GM12878 (cell line): ENCODE results near the gene MAD1L1. TPM values are rescaled to one million over a fixed set of nuclear protein-coding genes. Genes with fewer than 3 reads are reported as not detected.

Experiments
- ATAC-seq: fragments of 200-7000 bp; cut with Tn5 transposase; 3 replicates; pipeline ENCODE4 v1.9.1; 2020; ENCODE audit warnings: mild to moderate bottlenecking, moderate library complexity
- BruUV-seq: library from RNA; stranded (reverse); fragments of 400-500 nt; replicated peaks from 2 replicates; lab custom pipeline; 2021; lab: Mats Ljungman, UMichigan
- CTCF ChIA-PET: fragments of 300-600 bp; sonication (Branson Sonifier 250); formaldehyde crosslinking; extraction: SDS; loops from one replicate; lab custom pipeline; 2021; ENCODE audit warnings: inconsistent platforms; lab: Yijun Ruan, JAX
- POLR2A ChIA-PET: fragments of 350-600 bp; formaldehyde crosslinking; extraction: SDS; loops from one replicate; lab custom pipeline; 2021; ENCODE audit warnings: inconsistent platforms; lab: Charles Lee
- RAD21 ChIA-PET: fragments of 300-600 bp; sonication (Branson Sonifier 250); formaldehyde crosslinking; loops from one replicate; lab custom pipeline; 2023; ENCODE audit warnings: antibody characterized with exemption; ENCODE audit not compliant: unreplicated experiment; lab: Charles Lee
- SMC1A ChIA-PET: fragments of 300-600 bp; sonication (Branson Sonifier 250); formaldehyde crosslinking; loops from one replicate; lab custom pipeline; 2023; ENCODE audit not compliant: unreplicated experiment, uncharacterized antibody; lab: Charles Lee
- DNase-seq: peaks from one replicate; pipeline ENCODE4 v3.0.0-alpha.2; 2011; ENCODE audit warnings: low read depth, low spot score
- FAIRE-seq: peaks from 3 replicates; lab custom pipeline; 2011; peaks lifted over from hg19 to GRCh38; lab: Jason Lieb, UNC
- H2AFZ ChIP-seq: 2 replicates; pipeline ENCODE4 v1.6.0; 2011; ENCODE audit warnings: low read depth, low read length, control low read depth; ENCODE audit not compliant: control insufficient read depth
- H3K27ac ChIP-seq: 2 replicates; pipeline ENCODE4 v1.5.1; 2011; ENCODE audit warnings: control low read depth; ENCODE audit not compliant: control insufficient read depth, insufficient read depth
- H3K27me3 ChIP-seq, 2 experiments: replicated peaks in 1 of 2; 2 replicates each; pipeline versions ENCODE4 v1.6.0 to v1.6.1; 2011; ENCODE audit warnings: low read length in 1 of 2; ENCODE audit not compliant: control insufficient read depth in 2 of 2, insufficient read depth in 2 of 2
- H3K36me3 ChIP-seq, 2 experiments: 2 replicates each; pipeline ENCODE4 v1.5.1; 2011; ENCODE audit warnings: low read length in 1 of 2; ENCODE audit not compliant: control insufficient read depth in 2 of 2, insufficient read depth in 2 of 2
- H3K4me1 ChIP-seq: 2 replicates; pipeline ENCODE4 v1.6.1; 2011; ENCODE audit warnings: mild to moderate bottlenecking, low read length, moderate library complexity, mixed read lengths; ENCODE audit not compliant: control insufficient read depth, insufficient read depth
- H3K4me2 ChIP-seq: 2 replicates; pipeline ENCODE4 v1.6.0; 2011; ENCODE audit warnings: control low read depth; ENCODE audit not compliant: control insufficient read depth, insufficient read depth
- H3K4me3 ChIP-seq: fragments of 200-600 bp; sonication (generic); 2 replicates; pipeline ENCODE4 v1.5.1; 2016
- H3K79me2 ChIP-seq: 2 replicates; pipeline ENCODE4 v1.6.0; 2011; ENCODE audit warnings: low read length; ENCODE audit not compliant: control insufficient read depth, insufficient read depth
- H3K9ac ChIP-seq: 2 replicates; pipeline ENCODE4 v1.8.0; 2011; ENCODE audit warnings: low read length, control low read depth, mixed read lengths; ENCODE audit not compliant: control insufficient read depth, insufficient read depth
- H3K9me3 ChIP-seq: replicated peaks from 3 replicates; pipeline ENCODE4 v1.5.1; 2011; ENCODE audit warnings: mild to moderate bottlenecking, low read length; ENCODE audit not compliant: control insufficient read depth, insufficient read depth
- H4K20me1 ChIP-seq: 2 replicates; pipeline ENCODE4 v1.6.0; 2011; ENCODE audit not compliant: control insufficient read depth, insufficient read depth
- CBX3 ChIP-seq: fragments of 200-600 bp; sonication (generic); IDR thresholded peaks from 2 replicates; pipeline ENCODE4 v1.6.1; 2016; ENCODE audit warnings: low read depth, borderline replicate concordance
- CEBPB ChIP-seq, 2 experiments: fragments of 150-350 bp in 1 of 2; IDR thresholded peaks; 2 replicates each; pipeline ENCODE4 v1.6.1; 2012 to 2014; ENCODE audit warnings: low read depth in 2 of 2, low read length in 2 of 2, borderline replicate concordance in 1 of 2, inconsistent platforms in 1 of 2
- DPF2 ChIP-seq: fragments of 450-650 bp; IDR thresholded peaks from 2 replicates; pipeline ENCODE4 v1.6.1; 2017; ENCODE audit warnings: mild to moderate bottlenecking
- EP300 ChIP-seq, 2 experiments: fragments of 150-350 bp in 1 of 2; IDR thresholded peaks; 2 replicates each; pipeline ENCODE4 v1.6.1; 2011 to 2012; ENCODE audit warnings: low read depth in 2 of 2, low read length in 2 of 2, borderline replicate concordance in 1 of 2, improper control_type of control experiment in 1 of 2, inconsistent platforms in 1 of 2; ENCODE audit not compliant: control insufficient read depth in 1 of 2
- HDAC2 ChIP-seq: fragments of 200-600 bp; sonication (generic); IDR thresholded peaks from 2 replicates; pipeline ENCODE4 v1.6.1; 2017
- IKZF2 ChIP-seq, 2 experiments: fragments of 450-650 bp; IDR thresholded peaks; 2 replicates each; pipeline ENCODE4 v1.6.1; 2017; ENCODE audit warnings: mild to moderate bottlenecking in 2 of 2, moderate library complexity in 2 of 2
- NFIC ChIP-seq: IDR thresholded peaks from 2 replicates; pipeline ENCODE4 v1.6.1; 2012; ENCODE audit warnings: low read depth, mild to moderate bottlenecking, inconsistent platforms, low read length, moderate library complexity
- RCOR1 ChIP-seq: conservative IDR thresholded peaks from 2 replicates; pipeline ENCODE4 v1.6.1; 2012; ENCODE audit warnings: low read depth, low read length, improper control_type of control experiment
- SPI1 ChIP-seq: IDR thresholded peaks from 2 replicates; pipeline ENCODE4 v1.6.1; 2011; ENCODE audit warnings: low read depth, mild to moderate bottlenecking, low read length, moderate library complexity, borderline replicate concordance; ENCODE audit not compliant: insufficient read depth
- SREBF1 ChIP-seq: IDR thresholded peaks from 2 replicates; pipeline ENCODE4 v1.6.1; 2012; ENCODE audit warnings: mild to moderate bottlenecking, low read length
- SREBF2 ChIP-seq: IDR thresholded peaks from 2 replicates; pipeline ENCODE4 v1.6.1; 2012; ENCODE audit warnings: mild to moderate bottlenecking, low read length
- TBL1XR1 ChIP-seq: IDR thresholded peaks from 2 replicates; pipeline ENCODE4 v1.6.1; 2012; ENCODE audit warnings: low read depth, low read length, improper control_type of control experiment
- WGBS: methylation state at CpG from one replicate; pipeline ENCODE4 v1.1.6; 2016; ENCODE audit warnings: low lambda C conversion rate; ENCODE audit not compliant: insufficient replicate concordance, insufficient coverage; ENCODE audit errors: missing lambda C conversion rate; 5-methylcytosine and 5-hydroxymethylcytosine counted together
- in situ Hi-C: fragments of 300-500 bp; cut with MboI; formaldehyde crosslinking; loops from 9 replicates; pipeline ENCODE4 v1.14.3; 2018; ENCODE audit warnings: mixed read lengths
- intact Hi-C: fragments of 100-400 bp; cut with micrococcal nuclease; formaldehyde crosslinking; loops from one replicate; pipeline ENCODE4 v1.14.2; 2022; ENCODE audit not compliant: unreplicated experiment
- polyA plus RNA-seq, 11 experiments: library from polyadenylated mRNA; depleted of rRNA in 4 of 11; unstranded in 6 of 11; stranded (reverse) in 5 of 11; fragments of >200 nt; fragmentation: Nextera tagmentation in 4 of 11; fragmentation: Illumina TruSeq in 1 of 11; extraction: Ambion mirVana in 4 of 11; extraction: Trizol in 1 of 11; gene quantifications; 1 replicate in 1 of 11; 2 replicates in 10 of 11; pipeline versions ENCODE4 v1.2.1 to v1.2.3, GENCODE V29; 2011 to 2016; ENCODE audit warnings: inconsistent platforms in 2 of 11, missing spikeins in 2 of 11, low read depth in 1 of 11
- total RNA-seq, 4 experiments: library from RNA; depleted of rRNA in 3 of 4; stranded (reverse); fragments of >200 nt in 3 of 4; fragmentation: Illumina TruSeq in 1 of 4; extraction: Trizol in 1 of 4; gene quantifications; 2 replicates each; pipeline versions ENCODE4 v1.2.1 to v1.2.3, GENCODE V29; 2013 to 2021
- TF ChIP-seq, protein P1 (sequence below): fragments of 450-650 bp; IDR thresholded peaks from 2 replicates; pipeline ENCODE4 v1.6.1; 2017; ENCODE audit warnings: mild to moderate bottlenecking, moderate library complexity
- TF ChIP-seq, protein P2 (sequence below): IDR thresholded peaks from 2 replicates; pipeline ENCODE4 v1.6.1; 2012; ENCODE audit warnings: low read depth, low read length, improper control_type of control experiment
- TF ChIP-seq, protein P3 (sequence below): IDR thresholded peaks from 2 replicates; pipeline ENCODE4 v1.6.1; 2012; ENCODE audit warnings: low read depth, low read length, improper control_type of control experiment
- TF ChIP-seq, protein P4 (sequence below): IDR thresholded peaks from 2 replicates; pipeline ENCODE4 v1.6.1; 2011; ENCODE audit warnings: mild to moderate bottlenecking, low read depth, low read length, moderate library complexity; ENCODE audit not compliant: insufficient replicate concordance
- TF ChIP-seq, protein P5 (sequence below): IDR thresholded peaks from 2 replicates; pipeline ENCODE4 v1.6.1; 2011; ENCODE audit warnings: borderline replicate concordance, low read depth, mild to moderate bottlenecking, moderate library complexity, mixed read lengths, low read length; ENCODE audit not compliant: insufficient read depth; ENCODE audit errors: extremely low read length

The MAD1L1 gene
- total and polyA plus RNA-seq, 10 of the 15 experiments (the other 5 are each of a cell fraction or from before 2014, with no cell fraction given): 2.2 to 76.8 (median 38.3) TPM

DNA sequence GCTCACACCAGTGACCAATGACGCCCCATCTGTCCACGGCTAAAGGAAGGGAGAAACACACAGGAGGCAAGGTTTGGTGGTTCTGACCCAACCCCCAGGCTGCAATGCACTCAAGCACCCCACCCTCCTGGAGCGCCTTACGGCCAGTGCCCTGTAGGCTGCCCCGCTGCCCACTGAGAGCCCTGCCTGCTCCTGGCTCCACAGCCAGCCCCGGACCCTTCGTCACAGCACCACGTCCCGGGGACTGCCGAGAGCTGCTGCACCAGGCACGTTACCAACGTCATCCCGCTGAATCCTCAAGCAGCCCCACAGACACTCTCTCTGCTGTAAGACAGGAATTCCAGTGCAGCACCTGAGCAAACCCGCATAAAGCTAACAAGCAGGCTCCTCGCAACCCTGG lies 87.8 kb downstream of the MAD1L1 start:
- intact Hi-C loops: no loop called here
- no TSS peak for BruUV-seq
- in situ Hi-C loops: no loop called here
- Histone ChIP-seq H3K27ac (no peak overlapping the region), H3K79me2 (no peaks in the 10 kb centered on the region), H3K27me3 (no peaks in the 10 kb centered on the region), H4K20me1 (no peaks in the 10 kb centered on the region), H3K9ac (no peak overlapping the region), H2AFZ (no peak overlapping the region), H3K4me3 (no peak overlapping the region), H3K4me1 (no peaks in the 10 kb centered on the region), H3K36me3 (peaks cover 9 to 31% of the 10 kb centered on the region in 2 experiments; a peak in 3 of 4 replicates), H3K4me2 (no peak overlapping the region), H3K9me3 (no peaks in the 10 kb centered on the region)
- FAIRE-seq (no peak), DNase-seq (no peak), ATAC-seq (no peak)
- ChIA-PET SMC1A (interaction anchor here (0.5 to 0.8 kb wide), 2 partner anchors 12 to 924 kb away, joined by 3 to 4 read pairs; no protein-coding TSS in a partner anchor), POLR2A (no interaction called here), CTCF (no interaction called here), RAD21 (no interaction called here)
- WGBS: 98% methylated on average over 15 of the region's 15 CpGs
- TF ChIP-seq TBL1XR1 (no peak), CEBPB (IDR thresholded peaks at IDR 0.05; ENCODE audit: borderline replicate concordance in 1 of 2, low read depth in 2 of 2, low read length in 2 of 2) (no peak), SPI1 (no peak), SREBF1 (no peak), EP300 (IDR thresholded peaks at IDR 0.05; ENCODE audit: borderline replicate concordance in 1 of 2, control insufficient read depth in 1 of 2, low read depth in 2 of 2, low read length in 2 of 2) (no peak), NFIC (no peak), IKZF2 (IDR thresholded peaks at IDR 0.05) (no peak), CBX3 (no peak), DPF2 (no peak), SREBF2 (no peak), RCOR1 (no peak), HDAC2 (no peak)
- TF ChIP-seq, protein P1, sequence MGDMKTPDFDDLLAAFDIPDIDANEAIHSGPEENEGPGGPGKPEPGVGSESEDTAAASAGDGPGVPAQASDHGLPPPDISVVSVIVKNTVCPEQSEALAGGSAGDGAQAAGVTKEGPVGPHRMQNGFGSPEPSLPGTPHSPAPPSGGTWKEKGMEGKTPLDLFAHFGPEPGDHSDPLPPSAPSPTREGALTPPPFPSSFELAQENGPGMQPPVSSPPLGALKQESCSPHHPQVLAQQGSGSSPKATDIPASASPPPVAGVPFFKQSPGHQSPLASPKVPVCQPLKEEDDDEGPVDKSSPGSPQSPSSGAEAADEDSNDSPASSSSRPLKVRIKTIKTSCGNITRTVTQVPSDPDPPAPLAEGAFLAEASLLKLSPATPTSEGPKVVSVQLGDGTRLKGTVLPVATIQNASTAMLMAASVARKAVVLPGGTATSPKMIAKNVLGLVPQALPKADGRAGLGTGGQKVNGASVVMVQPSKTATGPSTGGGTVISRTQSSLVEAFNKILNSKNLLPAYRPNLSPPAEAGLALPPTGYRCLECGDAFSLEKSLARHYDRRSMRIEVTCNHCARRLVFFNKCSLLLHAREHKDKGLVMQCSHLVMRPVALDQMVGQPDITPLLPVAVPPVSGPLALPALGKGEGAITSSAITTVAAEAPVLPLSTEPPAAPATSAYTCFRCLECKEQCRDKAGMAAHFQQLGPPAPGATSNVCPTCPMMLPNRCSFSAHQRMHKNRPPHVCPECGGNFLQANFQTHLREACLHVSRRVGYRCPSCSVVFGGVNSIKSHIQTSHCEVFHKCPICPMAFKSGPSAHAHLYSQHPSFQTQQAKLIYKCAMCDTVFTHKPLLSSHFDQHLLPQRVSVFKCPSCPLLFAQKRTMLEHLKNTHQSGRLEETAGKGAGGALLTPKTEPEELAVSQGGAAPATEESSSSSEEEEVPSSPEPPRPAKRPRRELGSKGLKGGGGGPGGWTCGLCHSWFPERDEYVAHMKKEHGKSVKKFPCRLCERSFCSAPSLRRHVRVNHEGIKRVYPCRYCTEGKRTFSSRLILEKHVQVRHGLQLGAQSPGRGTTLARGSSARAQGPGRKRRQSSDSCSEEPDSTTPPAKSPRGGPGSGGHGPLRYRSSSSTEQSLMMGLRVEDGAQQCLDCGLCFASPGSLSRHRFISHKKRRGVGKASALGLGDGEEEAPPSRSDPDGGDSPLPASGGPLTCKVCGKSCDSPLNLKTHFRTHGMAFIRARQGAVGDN: no peak
- TF ChIP-seq, protein P2, sequence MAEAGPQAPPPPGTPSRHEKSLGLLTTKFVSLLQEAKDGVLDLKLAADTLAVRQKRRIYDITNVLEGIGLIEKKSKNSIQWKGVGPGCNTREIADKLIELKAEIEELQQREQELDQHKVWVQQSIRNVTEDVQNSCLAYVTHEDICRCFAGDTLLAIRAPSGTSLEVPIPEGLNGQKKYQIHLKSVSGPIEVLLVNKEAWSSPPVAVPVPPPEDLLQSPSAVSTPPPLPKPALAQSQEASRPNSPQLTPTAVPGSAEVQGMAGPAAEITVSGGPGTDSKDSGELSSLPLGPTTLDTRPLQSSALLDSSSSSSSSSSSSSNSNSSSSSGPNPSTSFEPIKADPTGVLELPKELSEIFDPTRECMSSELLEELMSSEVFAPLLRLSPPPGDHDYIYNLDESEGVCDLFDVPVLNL: no peak
- TF ChIP-seq, protein P3, sequence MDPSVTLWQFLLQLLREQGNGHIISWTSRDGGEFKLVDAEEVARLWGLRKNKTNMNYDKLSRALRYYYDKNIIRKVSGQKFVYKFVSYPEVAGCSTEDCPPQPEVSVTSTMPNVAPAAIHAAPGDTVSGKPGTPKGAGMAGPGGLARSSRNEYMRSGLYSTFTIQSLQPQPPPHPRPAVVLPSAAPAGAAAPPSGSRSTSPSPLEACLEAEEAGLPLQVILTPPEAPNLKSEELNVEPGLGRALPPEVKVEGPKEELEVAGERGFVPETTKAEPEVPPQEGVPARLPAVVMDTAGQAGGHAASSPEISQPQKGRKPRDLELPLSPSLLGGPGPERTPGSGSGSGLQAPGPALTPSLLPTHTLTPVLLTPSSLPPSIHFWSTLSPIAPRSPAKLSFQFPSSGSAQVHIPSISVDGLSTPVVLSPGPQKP: no peak
- TF ChIP-seq, protein P4, sequence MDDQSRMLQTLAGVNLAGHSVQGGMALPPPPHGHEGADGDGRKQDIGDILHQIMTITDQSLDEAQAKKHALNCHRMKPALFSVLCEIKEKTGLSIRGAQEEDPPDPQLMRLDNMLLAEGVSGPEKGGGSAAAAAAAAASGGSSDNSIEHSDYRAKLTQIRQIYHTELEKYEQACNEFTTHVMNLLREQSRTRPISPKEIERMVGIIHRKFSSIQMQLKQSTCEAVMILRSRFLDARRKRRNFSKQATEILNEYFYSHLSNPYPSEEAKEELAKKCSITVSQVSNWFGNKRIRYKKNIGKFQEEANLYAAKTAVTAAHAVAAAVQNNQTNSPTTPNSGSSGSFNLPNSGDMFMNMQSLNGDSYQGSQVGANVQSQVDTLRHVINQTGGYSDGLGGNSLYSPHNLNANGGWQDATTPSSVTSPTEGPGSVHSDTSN: no peak
- TF ChIP-seq, protein P5, sequence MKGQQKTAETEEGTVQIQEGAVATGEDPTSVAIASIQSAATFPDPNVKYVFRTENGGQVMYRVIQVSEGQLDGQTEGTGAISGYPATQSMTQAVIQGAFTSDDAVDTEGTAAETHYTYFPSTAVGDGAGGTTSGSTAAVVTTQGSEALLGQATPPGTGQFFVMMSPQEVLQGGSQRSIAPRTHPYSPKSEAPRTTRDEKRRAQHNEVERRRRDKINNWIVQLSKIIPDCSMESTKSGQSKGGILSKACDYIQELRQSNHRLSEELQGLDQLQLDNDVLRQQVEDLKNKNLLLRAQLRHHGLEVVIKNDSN: no peak
